ENCODE measurements around the gene CNTN4.
A peak's percentile ranks its signal among the peaks of the same experiment; 100 is the strongest.

Gene CNTN4

DNA sequence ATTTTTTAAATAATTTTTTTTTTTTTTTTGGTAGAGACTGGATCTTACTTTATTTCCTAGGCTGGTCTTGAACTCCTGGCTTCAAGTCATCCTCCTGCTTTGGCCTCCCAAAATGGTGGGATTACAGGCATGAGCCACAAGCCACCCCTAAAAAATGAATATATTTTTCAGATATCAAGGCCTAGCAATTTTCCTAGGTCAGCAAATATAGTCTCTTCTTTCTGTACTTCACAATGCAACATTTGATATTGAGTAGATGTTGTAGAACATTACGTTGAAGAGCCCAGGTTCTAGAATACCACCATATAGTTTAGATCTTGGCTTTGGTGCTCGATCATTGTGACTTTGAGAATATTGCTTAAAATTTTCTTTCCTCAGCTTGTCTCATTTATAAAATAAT is 437.9 kb downstream of the CNTN4 start:
- no peak for TF ChIP-seq Cebpa-rat (IDR thresholded peaks at IDR 0.05)
- no peak overlapping the region for H3K27ac ChIP-seq
- no peaks in the 10 kb centered on the region for H3K27me3 ChIP-seq
- no peak overlapping the region for H3K4me2 ChIP-seq
- H3K36me3 ChIP-seq = no peaks in the 10 kb centered on the region
- H3K4me1 ChIP-seq = no peaks in the 10 kb centered on the region
- H3K9me3 ChIP-seq (replicated peaks in 1 of 11) = no peaks in the 10 kb centered on the region
- H4K20me1 ChIP-seq = no peaks in the 10 kb centered on the region
- H3K4me3 ChIP-seq = no peak overlapping the region
- H3K9ac ChIP-seq = no peak overlapping the region

DNA sequence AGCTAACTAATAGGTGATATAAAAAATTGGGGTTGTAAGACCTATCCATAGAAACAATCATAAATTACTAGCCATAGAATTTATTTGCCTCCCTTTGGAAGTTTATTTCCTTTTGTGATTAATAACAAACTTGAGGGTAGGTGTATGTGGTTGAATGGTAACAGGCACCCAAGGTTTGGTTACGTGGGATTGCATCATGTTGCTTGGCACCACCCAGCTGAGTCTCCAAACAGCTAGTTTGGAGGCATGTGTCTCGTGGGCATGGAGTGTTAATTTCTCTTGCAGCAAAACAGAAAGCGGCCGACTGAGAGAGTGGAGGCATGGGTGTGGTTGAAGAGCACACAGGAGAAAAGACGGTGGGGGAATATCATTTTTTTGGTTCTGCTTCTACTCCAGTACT is 441.4 kb downstream of the CNTN4 start:
- no peak overlapping the region for H3K9ac ChIP-seq
- H3K4me3 ChIP-seq = no peak overlapping the region
- H3K4me1 ChIP-seq = peaks cover 0 to 8% (median 0%) of the 10 kb centered on the region in 10 experiments; a peak in 1 of 20 replicates
- H3K27ac ChIP-seq = no peak overlapping the region
- no peaks in the 10 kb centered on the region for H3K36me3 ChIP-seq
- no peaks in the 10 kb centered on the region for H3K27me3 ChIP-seq
- H3K9me3 ChIP-seq (replicated peaks in 1 of 11) = no peaks in the 10 kb centered on the region
- no peak for TF ChIP-seq Cebpa-rat (IDR thresholded peaks at IDR 0.05)
- H4K20me1 ChIP-seq = no peaks in the 10 kb centered on the region
- H3K4me2 ChIP-seq = no peak overlapping the region

DNA sequence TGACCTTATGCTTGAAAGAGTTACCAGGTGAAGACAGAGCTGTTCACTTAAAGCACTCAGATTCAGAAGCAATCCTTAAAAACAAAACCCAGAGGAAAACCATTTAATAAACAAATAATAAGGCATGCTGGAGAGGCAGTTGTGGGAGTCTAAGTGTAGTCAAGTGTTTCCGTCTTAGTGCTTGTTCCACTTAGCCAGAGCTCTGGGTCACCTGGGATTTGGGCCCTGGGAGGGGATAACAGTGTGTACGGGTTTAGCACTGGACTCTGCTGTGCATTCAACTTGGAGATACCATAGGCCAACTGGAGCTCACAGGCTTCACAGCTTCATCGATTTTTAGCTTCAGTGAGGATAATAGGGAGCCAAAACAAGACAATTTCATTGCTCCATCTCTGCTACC is 444.6 kb downstream of the CNTN4 start:
- no peak overlapping the region for H3K27ac ChIP-seq
- H3K9ac ChIP-seq = no peak overlapping the region
- H3K36me3 ChIP-seq = no peaks in the 10 kb centered on the region
- TF ChIP-seq Cebpa-rat (IDR thresholded peaks at IDR 0.05) = no peak
- peaks cover 0 to 13% (median 0%) of the 10 kb centered on the region in 10 experiments; a peak in 1 of 20 replicates for H3K4me1 ChIP-seq
- peak overlapping the region in 1 of 11 experiments; percentile 13; a peak in 1 of 22 replicates for H3K4me2 ChIP-seq
- H3K4me3 ChIP-seq = no peak overlapping the region
- H3K9me3 ChIP-seq (replicated peaks in 1 of 11) = peaks cover 0 to 4% (median 0%) of the 10 kb centered on the region in 11 experiments; a peak in 1 of 22 replicates
- no peaks in the 10 kb centered on the region for H3K27me3 ChIP-seq
- H4K20me1 ChIP-seq = no peaks in the 10 kb centered on the region

DNA sequence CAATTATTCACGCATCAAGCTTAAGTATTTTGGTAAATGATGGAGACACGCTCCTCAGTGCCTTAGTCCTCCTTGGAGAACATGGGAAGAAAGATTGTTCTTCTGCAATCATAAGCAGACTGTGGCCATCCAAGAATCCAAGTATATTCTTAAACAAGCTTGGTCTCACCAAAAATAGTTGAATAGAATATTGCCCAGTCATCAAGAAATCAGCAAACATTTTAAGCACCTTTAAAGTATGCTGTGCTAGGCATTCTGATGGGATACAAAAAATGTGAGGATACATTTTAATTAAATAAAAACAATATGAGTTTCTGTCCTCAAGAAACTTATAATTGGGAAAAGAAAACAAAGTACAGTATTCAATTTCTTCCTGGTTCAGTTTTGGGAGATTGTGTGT is 445.5 kb downstream of the CNTN4 start:
- TF ChIP-seq Cebpa-rat (IDR thresholded peaks at IDR 0.05) = no peak

DNA sequence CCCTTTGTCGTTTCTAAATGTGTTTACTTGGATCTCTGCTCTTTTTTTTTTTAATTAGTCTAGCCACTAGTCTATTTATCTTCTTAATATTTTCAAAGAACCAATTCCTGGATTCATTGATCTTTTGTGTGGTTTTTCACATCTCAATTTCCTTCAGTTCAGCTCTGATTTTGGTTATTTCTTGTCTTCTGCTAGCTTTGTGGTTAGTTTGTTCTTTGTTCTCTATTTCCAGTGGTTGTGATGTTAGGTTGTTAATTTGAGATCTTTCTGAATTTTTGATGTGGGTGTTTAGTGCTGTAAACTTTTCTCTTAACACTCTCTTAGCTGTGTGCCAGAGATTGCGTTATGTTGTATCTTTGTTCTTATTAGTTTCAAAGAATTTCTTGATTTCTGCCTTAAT is 446.1 kb downstream of the CNTN4 start:
- Histone ChIP-seq H3K36me3 (no peaks in the 10 kb centered on the region), H3K27ac (no peak overlapping the region), H3K4me3 (no peak overlapping the region), H3K9me3 (replicated peaks in 1 of 11) (peaks cover 0 to 9% (median 0%) of the 10 kb centered on the region in 11 experiments; a peak in 1 of 22 replicates), H3K4me1 (peaks cover 0 to 13% (median 0%) of the 10 kb centered on the region in 10 experiments; a peak in 1 of 20 replicates), H3K27me3 (no peaks in the 10 kb centered on the region), H3K9ac (no peak overlapping the region), H3K4me2 (peak overlapping the region in 3 of 11 experiments; percentile 3 to 37 (median 9); a peak in 2 of 22 replicates), H4K20me1 (no peaks in the 10 kb centered on the region)
- no peak for TF ChIP-seq Cebpa-rat (IDR thresholded peaks at IDR 0.05)

More for the DNA sequence above, 445.5 kb downstream of the CNTN4 start:
- Histone ChIP-seq H3K4me1 (peaks cover 0 to 13% (median 0%) of the 10 kb centered on the region in 10 experiments; a peak in 1 of 20 replicates), H3K27ac (no peak overlapping the region), H3K4me3 (no peak overlapping the region), H3K36me3 (no peaks in the 10 kb centered on the region), H4K20me1 (no peaks in the 10 kb centered on the region), H3K9ac (no peak overlapping the region), H3K9me3 (replicated peaks in 1 of 11) (peaks cover 0 to 9% (median 0%) of the 10 kb centered on the region in 11 experiments; a peak in 1 of 22 replicates), H3K4me2 (peak overlapping the region in 2 of 11 experiments; percentile 3 to 37; a peak in 1 of 22 replicates), H3K27me3 (no peaks in the 10 kb centered on the region)

DNA sequence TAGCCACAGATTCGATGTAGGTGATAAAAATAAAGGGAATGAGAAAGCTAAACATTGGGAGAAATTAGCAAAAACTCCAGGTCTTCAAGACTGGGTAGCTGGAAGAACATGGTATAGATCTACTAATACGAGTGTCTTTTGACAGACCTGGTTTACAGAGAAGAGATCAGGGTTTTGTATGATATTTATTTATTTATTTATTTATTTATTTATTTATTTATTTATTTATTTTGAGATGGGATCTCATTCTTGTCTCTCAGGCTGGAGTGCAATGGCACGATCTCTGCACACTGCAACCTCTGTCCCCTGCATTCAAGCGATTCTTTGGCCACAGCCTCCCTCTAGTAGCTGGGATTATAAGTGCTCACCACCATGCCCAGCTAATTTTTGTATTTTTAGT is 448.4 kb downstream of the CNTN4 start:
- Histone ChIP-seq H3K9ac (no peak overlapping the region), H3K4me3 (no peak overlapping the region), H3K9me3 (replicated peaks in 1 of 11) (peaks cover 0 to 9% (median 0%) of the 10 kb centered on the region in 11 experiments; a peak in 1 of 22 replicates), H4K20me1 (no peaks in the 10 kb centered on the region), H3K27ac (no peak overlapping the region), H3K27me3 (no peaks in the 10 kb centered on the region), H3K4me1 (peaks cover 0 to 13% (median 0%) of the 10 kb centered on the region in 10 experiments; a peak in 1 of 20 replicates), H3K4me2 (no peak overlapping the region), H3K36me3 (no peaks in the 10 kb centered on the region)
- TF ChIP-seq Cebpa-rat (IDR thresholded peaks at IDR 0.05) = no peak

DNA sequence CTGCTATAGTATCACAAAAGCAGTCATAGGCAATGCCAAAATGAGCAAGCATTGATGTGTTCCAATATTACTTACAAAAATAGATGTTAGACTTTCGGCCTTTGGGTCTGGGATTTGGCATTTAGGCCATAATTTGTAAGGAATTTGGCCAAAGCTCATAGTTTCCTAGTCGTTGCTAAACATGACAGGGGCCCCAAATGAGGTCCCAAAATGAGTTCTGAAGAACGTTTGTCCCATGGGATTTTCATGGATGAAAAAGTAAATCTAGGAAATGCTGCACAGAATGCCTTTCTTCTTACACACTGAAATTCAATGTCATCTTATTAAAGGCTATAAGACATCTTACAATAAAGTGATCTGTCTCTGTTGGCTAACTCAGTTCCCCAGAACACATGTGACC is 456.0 kb downstream of the CNTN4 start:
- Histone ChIP-seq H3K9me3 (replicated peaks in 1 of 11) (no peaks in the 10 kb centered on the region), H3K4me3 (no peak overlapping the region), H3K9ac (no peak overlapping the region), H3K27me3 (no peaks in the 10 kb centered on the region), H3K27ac (no peak overlapping the region), H3K4me2 (no peak overlapping the region), H4K20me1 (no peaks in the 10 kb centered on the region), H3K4me1 (no peaks in the 10 kb centered on the region), H3K36me3 (no peaks in the 10 kb centered on the region)
- no peak for TF ChIP-seq Cebpa-rat (IDR thresholded peaks at IDR 0.05)

DNA sequence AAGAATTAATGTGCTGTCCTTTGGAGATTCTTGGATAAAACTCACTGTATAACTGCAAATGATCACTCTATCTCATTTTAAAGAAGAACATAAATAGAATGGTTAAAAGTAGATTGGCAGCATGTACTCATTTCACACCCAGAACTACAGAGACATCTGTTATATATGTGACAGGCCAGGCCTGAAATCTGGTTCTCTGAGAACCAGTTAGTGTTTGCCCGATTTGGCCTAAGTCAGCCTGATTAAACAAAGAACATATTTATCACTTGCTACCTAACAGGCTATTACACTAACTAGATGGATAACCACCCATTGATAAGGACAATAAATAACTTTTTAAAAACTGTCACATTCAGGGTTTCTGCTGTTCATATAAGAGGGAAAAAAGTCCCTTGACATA is 460.1 kb downstream of the CNTN4 start:
- Histone ChIP-seq H3K9ac (no peak overlapping the region), H3K36me3 (no peaks in the 10 kb centered on the region), H3K4me1 (no peaks in the 10 kb centered on the region), H4K20me1 (no peaks in the 10 kb centered on the region), H3K4me3 (no peak overlapping the region), H3K9me3 (replicated peaks in 1 of 11) (no peaks in the 10 kb centered on the region), H3K4me2 (no peak overlapping the region), H3K27ac (no peak overlapping the region), H3K27me3 (no peaks in the 10 kb centered on the region)
- no peak for TF ChIP-seq Cebpa-rat (IDR thresholded peaks at IDR 0.05)

DNA sequence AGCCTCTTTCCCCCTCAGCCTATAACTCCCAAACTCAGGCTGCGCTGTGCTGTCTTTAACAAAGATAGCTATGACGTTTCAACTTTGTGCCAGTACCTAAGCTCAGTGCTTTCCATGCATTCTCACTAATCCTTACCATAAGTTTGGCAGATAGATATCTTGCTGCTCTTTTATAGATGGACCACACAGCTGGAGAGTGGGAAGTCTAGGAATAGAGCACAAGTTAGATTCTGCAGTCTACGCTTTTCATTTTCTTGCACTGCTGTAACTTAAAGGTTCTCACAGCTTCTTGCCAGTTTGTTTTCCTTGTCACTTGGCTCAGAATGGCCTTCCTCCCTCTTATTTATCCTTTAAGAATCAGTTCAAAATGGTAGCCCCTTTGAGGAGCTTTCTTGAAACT is 468.8 kb downstream of the CNTN4 start:
- Histone ChIP-seq H3K4me2 (no peak overlapping the region), H3K9me3 (replicated peaks in 1 of 11) (no peaks in the 10 kb centered on the region), H4K20me1 (no peaks in the 10 kb centered on the region), H3K27me3 (no peaks in the 10 kb centered on the region), H3K4me1 (no peaks in the 10 kb centered on the region), H3K9ac (no peak overlapping the region), H3K27ac (no peak overlapping the region), H3K36me3 (no peaks in the 10 kb centered on the region), H3K4me3 (no peak overlapping the region)
- no peak for TF ChIP-seq Cebpa-rat (IDR thresholded peaks at IDR 0.05)

DNA sequence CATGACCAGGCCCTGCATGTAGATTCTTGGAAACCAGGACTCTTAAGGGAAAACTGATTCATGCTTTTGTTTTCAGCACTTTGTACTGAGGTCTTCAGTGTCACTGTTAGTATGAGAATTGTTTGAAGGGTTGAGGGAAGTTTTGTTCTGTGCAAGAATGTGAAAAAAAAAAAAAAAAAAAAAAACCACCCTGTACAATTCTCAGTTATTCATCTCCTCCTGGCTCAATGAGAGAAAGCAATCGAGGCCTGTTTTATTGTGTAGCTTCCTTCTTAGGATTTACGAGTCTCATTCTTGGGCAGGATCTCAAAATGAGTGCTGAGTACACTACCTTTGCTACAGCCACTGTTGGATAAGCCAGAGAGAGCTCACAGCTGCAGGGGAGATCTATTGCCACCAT is 469.5 kb downstream of the CNTN4 start:
- Histone ChIP-seq H3K9me3 (replicated peaks in 1 of 11) (no peaks in the 10 kb centered on the region), H3K36me3 (no peaks in the 10 kb centered on the region), H3K4me2 (no peak overlapping the region), H4K20me1 (no peaks in the 10 kb centered on the region), H3K4me1 (no peaks in the 10 kb centered on the region), H3K4me3 (no peak overlapping the region), H3K9ac (no peak overlapping the region), H3K27ac (no peak overlapping the region), H3K27me3 (no peaks in the 10 kb centered on the region)
- no peak for TF ChIP-seq Cebpa-rat (IDR thresholded peaks at IDR 0.05)
